Activated CD8-positive, alpha-beta T cell treated with anti-CD3 and anti-CD28 coated beads for 36 hours (primary cell): ENCODE measurements around the gene SIGLEC10. TPM values are rescaled to one million over a fixed set of nuclear protein-coding genes. Genes with fewer than 3 reads are reported as not detected.
A peak's percentile ranks its signal among the peaks of the same experiment; 100 is the strongest.
"Not testable (repeated sequence)": the region's sequence is repeated elsewhere in the genome, so short reads cannot be mapped to it uniquely, and the experiment has no call there.

Source experiments
- ATAC-seq: fragments of 200-7000 bp; cut with Tn5 transposase; one replicate; pipeline ENCODE4 v1.10.0; 2021; ENCODE audit warnings: mild to moderate bottlenecking, moderate library complexity
- CTCF ChIA-PET: fragments of 350-600 bp; sonication (Branson Sonifier 250); formaldehyde crosslinking; loops from one replicate; lab custom pipeline; 2021; ENCODE audit warnings: antibody characterized with exemption; lab: Charles Lee
- POLR2A ChIA-PET: fragments of 350-600 bp; sonication (Branson Sonifier 250); formaldehyde crosslinking; loops from one replicate; lab custom pipeline; 2021; ENCODE audit warnings: antibody characterized with exemption; lab: Charles Lee
- DNase-seq: peaks from one replicate; pipeline ENCODE4 v3.0.0-alpha.2; 2020
- H3K27ac Mint-ChIP-seq: one replicate; pipeline ENCODE4 v1.8.0; 2021; ENCODE audit warnings: mild to moderate bottlenecking, mixed read lengths
- H3K27me3 Mint-ChIP-seq: one replicate; pipeline ENCODE4 v1.8.0; 2021; ENCODE audit warnings: mixed read lengths
- H3K36me3 Mint-ChIP-seq: one replicate; pipeline ENCODE4 v1.8.0; 2021; ENCODE audit warnings: low read depth, mixed read lengths
- H3K4me1 Mint-ChIP-seq: one replicate; pipeline ENCODE4 v1.8.0; 2021; ENCODE audit warnings: low read depth, mixed read lengths
- H3K4me3 Mint-ChIP-seq: one replicate; pipeline ENCODE4 v1.8.0; 2021; ENCODE audit warnings: mild to moderate bottlenecking, moderate library complexity, mixed read lengths
- H3K9me3 Mint-ChIP-seq: one replicate; pipeline ENCODE4 v1.8.0; 2021; ENCODE audit warnings: mixed read lengths
- CTCF ChIP-seq: fragments of 200-600 bp; IDR thresholded peaks from one replicate; pipeline ENCODE4 v1.8.0; 2022; ENCODE audit warnings: antibody characterized with exemption, mild to moderate bottlenecking
- intact Hi-C: fragments of 100-400 bp; cut with micrococcal nuclease; formaldehyde crosslinking; loops from one replicate; pipeline ENCODE4 v1.10.0; 2022
- total RNA-seq, 2 experiments: library from RNA; stranded (reverse); gene quantifications; one replicate each; pipeline ENCODE4 v1.2.3, GENCODE V29; 2021

Gene SIGLEC10
- total RNA-seq, 2 experiments from 2014 or later = 0.32 TPM; not detected in 1

- H3K27me3 Mint-ChIP-seq = peaks cover 3% of the 10 kb centered on the region
- no peak overlapping the region for H3K4me3 Mint-ChIP-seq
- ChIA-PET CTCF (interaction anchor here (1.1 to 1.6 kb wide), 2 partner anchors 43 to 227 kb away, joined by 3 read pairs; no protein-coding TSS in a partner anchor), POLR2A (interaction anchor here (0.7 kb wide), 1 partner anchor 98 kb away, joined by 3 read pairs; no protein-coding TSS in a partner anchor)
- no peaks in the 10 kb centered on the region for H3K36me3 Mint-ChIP-seq
- no peak overlapping the region for H3K27ac Mint-ChIP-seq
- no peak for DNase-seq
- intact Hi-C loops = no loop called here
- H3K4me1 Mint-ChIP-seq = peaks cover 2% of the 10 kb centered on the region
- no peaks in the 10 kb centered on the region for H3K9me3 Mint-ChIP-seq
- no peak for ATAC-seq
- no peak for TF ChIP-seq CTCF
These were observed 12.8 kb upstream of the SIGLEC10 start for GRCh38 chr19:51430221-51430620.

- ATAC-seq (no peak), DNase-seq (no peak)
- POLR2A ChIA-PET = interaction anchor here (1.4 kb wide), 1 partner anchor 9 kb away, joined by 4 read pairs; no protein-coding TSS in a partner anchor
- Mint-ChIP-seq H3K27ac (no peak overlapping the region), H3K4me1 (peaks cover 2% of the 10 kb centered on the region), H3K9me3 (no peaks in the 10 kb centered on the region), H3K27me3 (peaks cover 5% of the 10 kb centered on the region), H3K36me3 (no peaks in the 10 kb centered on the region), H3K4me3 (no peak overlapping the region)
- CTCF ChIA-PET = no interaction called here
- intact Hi-C loops = loop anchor here (10.0 kb wide), 1 partner anchor 92 kb away; no protein-coding TSS in a partner anchor
- no peak for TF ChIP-seq CTCF
These were observed 9.8 kb upstream of the SIGLEC10 start for GRCh38 chr19:51427201-51427600.

GRCh38 chr19:51422053-51422448 is 4.6 kb upstream of the SIGLEC10 start:
- H3K4me3 Mint-ChIP-seq = no peak overlapping the region
- no peaks in the 10 kb centered on the region for H3K36me3 Mint-ChIP-seq
- H3K9me3 Mint-ChIP-seq = no peaks in the 10 kb centered on the region
- H3K27ac Mint-ChIP-seq = no peak overlapping the region
- ATAC-seq (peak; percentile 78), DNase-seq (peak; percentile 93)
- ChIA-PET CTCF (interaction anchor here (0.5 to 6.3 kb wide), 39 partner anchors 9 to 356 kb away, joined by 3 to 71 read pairs (median 5); partner anchors contain the start of genes CEACAM18, NKG7 and VSIG10L), POLR2A (interaction anchor here (0.7 to 1.9 kb wide), 5 partner anchors 13 to 26 kb away, joined by 3 to 10 read pairs (median 4); no protein-coding TSS in a partner anchor)
- peak; percentile 100 for TF ChIP-seq CTCF
- H3K4me1 Mint-ChIP-seq = peaks cover 22% of the 10 kb centered on the region
- peaks cover 20% of the 10 kb centered on the region for H3K27me3 Mint-ChIP-seq
- intact Hi-C loops = loop anchor here (2.0 to 10.0 kb wide), 3 partner anchors 87 to 235 kb away; no protein-coding TSS in a partner anchor

GRCh38 chr19:51421229-51422052 is 4.0 kb upstream of the SIGLEC10 start:
- intact Hi-C loops = loop anchor here (2.0 to 10.0 kb wide), 3 partner anchors 87 to 236 kb away; no protein-coding TSS in a partner anchor
- Mint-ChIP-seq H3K4me1 (peaks cover 28% of the 10 kb centered on the region), H3K9me3 (no peaks in the 10 kb centered on the region), H3K27me3 (peaks cover 20% of the 10 kb centered on the region), H3K36me3 (no peaks in the 10 kb centered on the region), H3K27ac (no peak overlapping the region), H3K4me3 (no peak overlapping the region)
- ATAC-seq = no peak
- POLR2A ChIA-PET = interaction anchor here (0.7 to 1.9 kb wide), 7 partner anchors 13 to 49 kb away, joined by 3 to 10 read pairs (median 4); partner anchors contain the start of gene NKG7
- no peak for DNase-seq
- no peak for TF ChIP-seq CTCF
- CTCF ChIA-PET = interaction anchor here (0.5 to 6.3 kb wide), 41 partner anchors 8 to 356 kb away, joined by 3 to 71 read pairs (median 5); partner anchors contain the start of genes CEACAM18, NKG7 and VSIG10L

GRCh38 chr19:51420511-51420910 is 3.1 kb upstream of the SIGLEC10 start:
- not testable (repeated sequence) for H3K4me3 Mint-ChIP-seq, ATAC-seq, H3K27ac Mint-ChIP-seq, H3K9me3 Mint-ChIP-seq, H3K36me3 Mint-ChIP-seq, DNase-seq
- peaks cover 28% of the 10 kb centered on the region for H3K4me1 Mint-ChIP-seq
- peaks cover 21% of the 10 kb centered on the region for H3K27me3 Mint-ChIP-seq
- intact Hi-C loops = loop anchor here (5.0 to 10.0 kb wide), 2 partner anchors 86 to 237 kb away; no protein-coding TSS in a partner anchor
- CTCF ChIA-PET = interaction anchor here (0.8 to 6.3 kb wide), 17 partner anchors 7 to 357 kb away, joined by 3 to 71 read pairs (median 7); partner anchors contain the start of gene CEACAM18
- POLR2A ChIA-PET = interaction anchor here (0.8 to 1.9 kb wide), 5 partner anchors 20 to 48 kb away, joined by 3 to 10 read pairs (median 4); partner anchors contain the start of gene NKG7
